ENCODE data around the gene MACROD2. TPM values are rescaled to one million over a fixed set of nuclear protein-coding genes. Genes with fewer than 3 reads are reported as not detected.
A peak's percentile ranks its signal among the peaks of the same experiment; 100 is the strongest.

The MACROD2 gene
- total RNA-seq, 1 donor from 2014 or later: 6.7 TPM

DNA sequence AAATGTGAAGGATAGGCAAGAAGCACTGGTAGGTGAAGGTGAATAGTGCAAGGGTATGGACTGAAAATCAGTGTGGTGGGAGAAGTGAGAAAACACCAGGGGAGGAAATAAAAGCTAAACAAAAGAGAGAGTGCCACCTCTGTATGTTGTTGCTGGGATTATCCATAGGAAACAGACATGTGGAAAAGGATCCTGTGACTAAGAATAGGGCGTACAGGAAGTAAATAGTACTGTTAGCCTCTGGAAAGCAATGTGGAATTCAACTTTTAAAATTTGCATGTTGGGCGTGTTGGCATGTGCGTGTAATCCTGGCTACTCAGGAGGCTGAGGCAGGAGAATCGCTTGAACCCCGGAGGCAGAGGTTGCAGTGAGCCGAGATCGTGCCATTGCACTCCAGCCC, 1916.3 kb downstream of the MACROD2 start:
- no peak overlapping the region for H3K4me3 Mint-ChIP-seq
- H3K9me3 Mint-ChIP-seq: peaks cover 2% of the 10 kb centered on the region
- H3K4me1 Mint-ChIP-seq (ENCODE audit: unreplicated experiment): peaks cover 8% of the 10 kb centered on the region
- H3K27ac Mint-ChIP-seq: no peak overlapping the region
- DNase-seq (ENCODE audit: extremely low spot score, unreplicated experiment): no peak
- no peaks in the 10 kb centered on the region for H3K36me3 Mint-ChIP-seq
- TF ChIP-seq, protein P1, sequence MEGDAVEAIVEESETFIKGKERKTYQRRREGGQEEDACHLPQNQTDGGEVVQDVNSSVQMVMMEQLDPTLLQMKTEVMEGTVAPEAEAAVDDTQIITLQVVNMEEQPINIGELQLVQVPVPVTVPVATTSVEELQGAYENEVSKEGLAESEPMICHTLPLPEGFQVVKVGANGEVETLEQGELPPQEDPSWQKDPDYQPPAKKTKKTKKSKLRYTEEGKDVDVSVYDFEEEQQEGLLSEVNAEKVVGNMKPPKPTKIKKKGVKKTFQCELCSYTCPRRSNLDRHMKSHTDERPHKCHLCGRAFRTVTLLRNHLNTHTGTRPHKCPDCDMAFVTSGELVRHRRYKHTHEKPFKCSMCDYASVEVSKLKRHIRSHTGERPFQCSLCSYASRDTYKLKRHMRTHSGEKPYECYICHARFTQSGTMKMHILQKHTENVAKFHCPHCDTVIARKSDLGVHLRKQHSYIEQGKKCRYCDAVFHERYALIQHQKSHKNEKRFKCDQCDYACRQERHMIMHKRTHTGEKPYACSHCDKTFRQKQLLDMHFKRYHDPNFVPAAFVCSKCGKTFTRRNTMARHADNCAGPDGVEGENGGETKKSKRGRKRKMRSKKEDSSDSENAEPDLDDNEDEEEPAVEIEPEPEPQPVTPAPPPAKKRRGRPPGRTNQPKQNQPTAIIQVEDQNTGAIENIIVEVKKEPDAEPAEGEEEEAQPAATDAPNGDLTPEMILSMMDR (conservative IDR thresholded peaks at IDR 0.05): no peak
- peaks cover 4% of the 10 kb centered on the region for H3K27me3 Mint-ChIP-seq

DNA sequence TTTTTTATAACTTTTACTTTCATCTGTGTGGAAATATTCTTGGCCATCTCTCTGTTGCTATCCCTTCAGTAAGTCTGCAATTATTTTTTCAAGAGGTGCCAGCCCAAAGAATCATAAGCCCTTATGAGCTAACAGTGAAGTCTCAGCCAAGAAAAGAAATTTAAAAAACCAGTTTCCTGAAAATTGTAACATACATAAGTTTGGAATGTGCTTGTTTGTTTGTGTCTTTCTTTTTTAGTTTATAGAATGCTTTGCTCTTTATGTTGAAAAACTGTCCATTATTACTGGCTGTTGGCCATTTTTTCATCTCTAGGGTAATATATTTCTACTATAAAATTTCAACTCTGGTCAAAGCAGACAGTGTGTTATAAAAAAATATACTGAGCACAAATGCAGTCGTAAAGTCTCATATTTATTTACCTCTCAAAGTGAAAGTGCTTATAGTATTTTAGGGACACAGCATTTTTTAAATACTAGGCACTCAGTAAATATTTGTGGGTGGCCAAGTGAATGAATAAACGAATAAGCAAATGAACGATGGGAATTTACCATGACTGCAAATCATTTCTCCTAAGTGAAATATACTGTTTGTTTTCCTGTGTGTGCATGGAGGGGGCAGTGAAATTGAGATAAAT, 1918.2 kb downstream of the MACROD2 start:
- DNase-seq (ENCODE audit: extremely low spot score, unreplicated experiment): no peak
- H3K9me3 Mint-ChIP-seq: peaks cover 3% of the 10 kb centered on the region
- peaks cover 22% of the 10 kb centered on the region for H3K4me1 Mint-ChIP-seq (ENCODE audit: unreplicated experiment)
- TF ChIP-seq, protein P1 (conservative IDR thresholded peaks at IDR 0.05): no peak
- no peak overlapping the region for H3K27ac Mint-ChIP-seq
- no peaks in the 10 kb centered on the region for H3K36me3 Mint-ChIP-seq
- H3K4me3 Mint-ChIP-seq: no peak overlapping the region
- H3K27me3 Mint-ChIP-seq: peaks cover 10% of the 10 kb centered on the region

DNA sequence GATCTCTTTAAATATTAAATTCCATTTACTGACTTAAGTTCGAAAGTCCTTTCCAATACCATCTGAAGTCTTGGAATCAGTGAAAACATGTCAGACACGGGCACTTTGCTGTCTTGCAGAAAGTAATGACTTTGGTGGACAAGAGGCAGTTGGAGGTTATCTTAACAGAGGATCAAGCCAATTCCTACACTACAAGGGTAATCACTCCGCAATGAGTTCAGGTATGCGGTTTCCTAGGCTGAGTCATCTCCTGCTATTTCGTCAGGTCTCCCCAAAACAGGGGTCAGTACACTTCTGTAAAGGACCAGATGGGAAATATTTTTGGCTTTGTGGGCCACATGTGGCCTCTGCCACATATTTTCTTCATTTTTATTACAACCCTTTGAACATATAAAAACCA, 1921.3 kb downstream of the MACROD2 start:
- no peak for DNase-seq (ENCODE audit: extremely low spot score, unreplicated experiment)
- H3K27ac Mint-ChIP-seq: peak overlapping the region; percentile 51
- H3K27me3 Mint-ChIP-seq: peaks cover 17% of the 10 kb centered on the region
- TF ChIP-seq, protein P1 (conservative IDR thresholded peaks at IDR 0.05): no peak
- no peaks in the 10 kb centered on the region for H3K36me3 Mint-ChIP-seq
- peaks cover 22% of the 10 kb centered on the region for H3K4me1 Mint-ChIP-seq (ENCODE audit: unreplicated experiment)
- H3K4me3 Mint-ChIP-seq: no peak overlapping the region
- H3K9me3 Mint-ChIP-seq: peaks cover 3% of the 10 kb centered on the region

DNA sequence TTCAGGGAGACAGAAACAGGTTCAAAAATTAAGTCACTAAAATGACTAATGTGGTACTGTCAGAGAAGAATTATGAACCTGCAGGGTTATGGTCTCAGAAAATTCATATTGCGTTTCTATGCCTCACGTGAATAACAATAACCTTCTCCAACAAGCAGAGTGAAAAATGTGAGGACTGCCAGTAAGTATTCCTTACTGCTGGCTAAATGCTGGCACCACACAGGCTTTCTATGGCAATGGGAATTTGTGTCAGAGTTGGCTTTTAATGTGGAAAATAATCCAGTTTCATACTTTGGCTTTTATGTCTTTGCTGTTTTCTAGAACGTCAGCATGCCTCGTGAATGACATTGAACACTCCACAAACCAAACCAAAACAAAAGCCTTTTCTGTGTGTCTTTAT, 1922.0 kb downstream of the MACROD2 start:
- H3K9me3 Mint-ChIP-seq: peaks cover 3% of the 10 kb centered on the region

DNA sequence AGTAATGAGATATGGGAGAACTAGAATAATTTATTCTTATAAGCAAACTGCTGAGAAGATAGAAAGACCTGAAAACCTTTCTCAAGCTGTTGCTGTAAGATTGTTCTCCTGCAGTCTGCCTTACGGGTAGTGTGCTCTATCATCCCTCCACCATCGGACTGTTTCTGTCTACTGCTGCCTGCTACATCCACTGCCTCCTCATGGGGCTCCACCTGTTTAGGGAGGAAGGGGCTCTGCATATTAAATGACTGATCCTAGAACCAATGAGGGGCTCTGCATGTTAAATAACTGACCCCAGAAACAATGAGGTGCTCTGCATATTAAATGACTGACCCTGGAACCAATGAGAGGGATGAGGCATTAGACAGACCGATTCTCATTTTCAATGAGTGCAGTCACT, 1923.3 kb downstream of the MACROD2 start:
- peaks cover 3% of the 10 kb centered on the region for H3K9me3 Mint-ChIP-seq
- no peak for DNase-seq (ENCODE audit: extremely low spot score, unreplicated experiment)
- TF ChIP-seq, protein P1 (conservative IDR thresholded peaks at IDR 0.05): no peak
- no peaks in the 10 kb centered on the region for H3K36me3 Mint-ChIP-seq
- no peak overlapping the region for H3K27ac Mint-ChIP-seq
- peaks cover 18% of the 10 kb centered on the region for H3K27me3 Mint-ChIP-seq
- H3K4me3 Mint-ChIP-seq: no peak overlapping the region
- peaks cover 21% of the 10 kb centered on the region for H3K4me1 Mint-ChIP-seq (ENCODE audit: unreplicated experiment)

More for the DNA sequence above, 1922.0 kb downstream of the MACROD2 start:
- TF ChIP-seq, protein P1 (conservative IDR thresholded peaks at IDR 0.05): no peak
- Mint-ChIP-seq H3K27ac (peak overlapping the region; percentile 51), H3K36me3 (no peaks in the 10 kb centered on the region), H3K4me3 (no peak overlapping the region), H3K27me3 (peaks cover 18% of the 10 kb centered on the region), H3K4me1 (ENCODE audit: unreplicated experiment) (peaks cover 22% of the 10 kb centered on the region)
- no peak for DNase-seq (ENCODE audit: extremely low spot score, unreplicated experiment)
